HG03135 (cell line): Measurements from ENCODE around the gene RAB3B.
"Not testable (repeated sequence)": the region's sequence is repeated elsewhere in the genome, so short reads cannot be mapped to it uniquely, and the experiment has no call there.

Experiments used
- ATAC-seq: cut with Tn5 transposase; IDR thresholded peaks from one replicate; pipeline ENCODE4 v1.9.1; 2021; ENCODE audit warnings: mild to moderate bottlenecking, moderate library complexity; ENCODE audit not compliant: unreplicated experiment

RAB3B gene

GRCh38 chr1:51989582-51990477 lies 670 bp downstream of the RAB3B start:
- ATAC-seq = no peak

- ATAC-seq = no peak
These were observed 2.2 kb downstream of the RAB3B start for GRCh38 chr1:51988254-51988653.

GRCh38 chr1:51986718-51987117 lies 3.8 kb downstream of the RAB3B start:
- ATAC-seq = no peak

GRCh38 chr1:51982161-51982560 lies 8.3 kb downstream of the RAB3B start:
- no peak for ATAC-seq

GRCh38 chr1:51981555-51981954 lies 8.9 kb downstream of the RAB3B start:
- no peak for ATAC-seq

- ATAC-seq = no peak
These were observed 12.4 kb downstream of the RAB3B start for GRCh38 chr1:51978099-51978498.

- no peak for ATAC-seq
These were observed 13.5 kb downstream of the RAB3B start for GRCh38 chr1:51976846-51977602.

GRCh38 chr1:51973587-51974474 lies 16.7 kb downstream of the RAB3B start:
- no peak for ATAC-seq

- no peak for ATAC-seq
These were observed 21.3 kb downstream of the RAB3B start for GRCh38 chr1:51969038-51969705.

- ATAC-seq = no peak
These were observed 21.9 kb downstream of the RAB3B start for GRCh38 chr1:51968632-51969031.

GRCh38 chr1:51967213-51967791 lies 23.2 kb downstream of the RAB3B start:
- not testable (repeated sequence) for ATAC-seq

- ATAC-seq = no peak
These were observed 23.9 kb downstream of the RAB3B start for GRCh38 chr1:51966559-51966958.

GRCh38 chr1:51964309-51964696 lies 26.2 kb downstream of the RAB3B start:
- ATAC-seq = no peak

GRCh38 chr1:51963592-51964308 lies 26.8 kb downstream of the RAB3B start:
- ATAC-seq = no peak

GRCh38 chr1:51962486-51963356 lies 27.8 kb downstream of the RAB3B start:
- no peak for ATAC-seq

- ATAC-seq = no peak
These were observed 28.5 kb downstream of the RAB3B start for GRCh38 chr1:51961954-51962353.

GRCh38 chr1:51961231-51961630 lies 29.3 kb downstream of the RAB3B start:
- no peak for ATAC-seq

- ATAC-seq = no peak
These were observed 30.2 kb downstream of the RAB3B start for GRCh38 chr1:51960262-51960661.

GRCh38 chr1:51958824-51959223 lies 31.7 kb downstream of the RAB3B start:
- no peak for ATAC-seq
